ENCODE data around the gene COMT. TPM values are rescaled to one million over a fixed set of nuclear protein-coding genes. Genes with fewer than 3 reads are reported as not detected.

Gene COMT
- total and polyA plus RNA-seq, 9 of the 15 experiments (the other 6 are each of a cell fraction or from before 2014, with no cell fraction given), result 12.5 to 351 (median 155) TPM

GRCh38 chr22:19955241-19956128, 13.9 kb downstream of the COMT start (continued):
- TF ChIP-seq IRF1 (CRISPR knock-in tag; IDR thresholded peaks at IDR 0.05; ENCODE audit: borderline replicate concordance) (no peak), TEAD2 (tag; IDR thresholded peaks at IDR 0.05) (no peak), THAP7 (CRISPR knock-in tag; IDR thresholded peaks at IDR 0.05) (no peak), ELK3 (CRISPR knock-in tag; IDR thresholded peaks at IDR 0.05) (no peak), ZNF280A (IDR thresholded peaks at IDR 0.05; ENCODE audit: low read depth, partially characterized antibody) (no peak), REST (IDR thresholded peaks at IDR 0.05; ENCODE audit: borderline replicate concordance) (no peak), REST (CRISPR knock-in tag; IDR thresholded peaks at IDR 0.05; ENCODE audit: low read depth) (0 out of 2 replicates have a peak, but pooled peaks have one; percentile 12)
